Karpas-422 (cell line): ENCODE results near the gene NUDT1. TPM values are rescaled to one million over a fixed set of nuclear protein-coding genes. Genes with fewer than 3 reads are reported as not detected.
"Not testable (repeated sequence)": the region's sequence is repeated elsewhere in the genome, so short reads cannot be mapped to it uniquely, and the experiment has no call there.

ENCODE experiments used
- DNase-seq: peaks from one replicate; pipeline ENCODE4 v3.0.0-alpha.2; 2015
- H2AFZ ChIP-seq: fragments of 200-600 bp; sonication (generic); 2 replicates; pipeline ENCODE4 v1.6.1; 2014; ENCODE audit warnings: antibody characterized with exemption, low read length, mixed read lengths
- H3K27ac ChIP-seq: fragments of 200-600 bp; sonication (generic); 2 replicates; pipeline ENCODE4 v1.5.1; 2014; ENCODE audit warnings: mild to moderate bottlenecking, low read length, moderate library complexity
- H3K27me3 ChIP-seq: fragments of 200-600 bp; sonication (generic); 2 replicates; pipeline ENCODE4 v1.6.1; 2014; ENCODE audit warnings: low read length, mixed read lengths
- H3K36me3 ChIP-seq: fragments of 200-600 bp; sonication (generic); 2 replicates; pipeline ENCODE4 v1.6.1; 2014; ENCODE audit warnings: low read length, mixed read lengths; ENCODE audit not compliant: insufficient read depth
- H3K4me1 ChIP-seq: fragments of 200-600 bp; sonication (generic); 2 replicates; pipeline ENCODE4 v1.6.1; 2014; ENCODE audit warnings: mild to moderate bottlenecking, low read length, mixed read lengths
- H3K4me2 ChIP-seq: fragments of 200-600 bp; sonication (generic); 2 replicates; pipeline ENCODE4 v1.6.1; 2014; ENCODE audit warnings: low read length, low read depth, mild to moderate bottlenecking; ENCODE audit not compliant: poor library complexity, severe bottlenecking
- H3K4me3 ChIP-seq: fragments of 200-600 bp; sonication (generic); 2 replicates; pipeline ENCODE4 v1.5.1; 2014; ENCODE audit warnings: mild to moderate bottlenecking, antibody characterized with exemption, low read length, mixed read lengths
- H3K79me2 ChIP-seq: fragments of 200-600 bp; sonication (generic); 2 replicates; pipeline ENCODE4 v1.6.1; 2014; ENCODE audit warnings: mild to moderate bottlenecking, low read length, mixed read lengths
- H3K9ac ChIP-seq: fragments of 200-600 bp; sonication (generic); 2 replicates; pipeline ENCODE4 v1.6.0; 2014; ENCODE audit warnings: low read length
- H3K9me2 ChIP-seq: fragments of 200-600 bp; sonication (generic), shearing (Covaris generic); replicated peaks from 2 replicates; pipeline ENCODE4 v1.6.0; 2014; ENCODE audit warnings: mild to moderate bottlenecking, low read length, moderate library complexity; ENCODE audit not compliant: insufficient read depth
- H3K9me3 ChIP-seq: fragments of 300-700, 200-600 bp; sonication (generic); 2 replicates; pipeline ENCODE4 v1.6.1; 2014; ENCODE audit warnings: low read length, mixed read lengths
- H4K20me1 ChIP-seq: fragments of 200-600 bp; sonication (generic); 2 replicates; pipeline ENCODE4 v1.6.1; 2014; ENCODE audit warnings: mild to moderate bottlenecking, antibody characterized with exemption, low read length, low read depth; ENCODE audit not compliant: insufficient read depth
- total RNA-seq: library from RNA; depleted of rRNA; stranded (reverse); fragments of >200 nt; shearing (Covaris generic); gene quantifications from 2 replicates; pipeline ENCODE4 v1.2.3, GENCODE V29; 2014; ENCODE audit warnings: low replicate concordance

Gene NUDT1
- total RNA-seq, 1 experiment from 2014 or later = 45.3 TPM

- not testable (repeated sequence) for H4K20me1 ChIP-seq, H3K9me2 ChIP-seq, DNase-seq, H3K9ac ChIP-seq, H3K4me1 ChIP-seq, H3K9me3 ChIP-seq, H3K4me3 ChIP-seq, H2AFZ ChIP-seq, H3K79me2 ChIP-seq, H3K27me3 ChIP-seq, H3K36me3 ChIP-seq, H3K4me2 ChIP-seq, H3K27ac ChIP-seq
Observed at GRCh38 chr7:2269089-2269990, 27.3 kb downstream of the NUDT1 start.

DNA sequence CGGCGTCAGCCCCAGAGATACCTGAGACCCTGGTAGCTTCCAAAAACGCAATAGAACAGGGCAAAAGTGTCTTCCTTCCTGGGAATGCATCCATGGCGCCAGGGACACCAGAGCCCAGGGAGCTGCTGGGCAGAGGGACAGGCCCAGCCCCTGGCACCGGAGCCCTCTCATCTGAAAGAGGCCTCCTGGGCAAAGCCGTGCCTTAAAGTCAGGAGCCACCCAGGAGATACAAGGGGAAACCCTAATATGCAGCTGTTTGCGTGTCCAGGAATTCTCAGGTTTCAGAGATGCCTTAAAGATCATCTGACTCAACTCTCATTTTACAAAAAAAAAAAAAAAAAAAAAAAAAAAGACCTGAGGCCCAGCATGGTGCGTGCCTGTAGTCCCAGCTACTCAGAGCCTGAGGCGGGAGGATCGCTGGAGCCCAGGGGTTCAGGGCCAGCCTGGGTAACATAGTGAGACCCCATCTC lies 28.0 kb downstream of the NUDT1 start:
- H3K4me1 ChIP-seq = no peaks in the 10 kb centered on the region
- no peaks in the 10 kb centered on the region for H3K79me2 ChIP-seq
- H3K4me2 ChIP-seq = no peak overlapping the region
- H3K27me3 ChIP-seq = no peaks in the 10 kb centered on the region
- no peak overlapping the region for H3K9ac ChIP-seq
- no peaks in the 10 kb centered on the region for H3K9me2 ChIP-seq
- H4K20me1 ChIP-seq = no peaks in the 10 kb centered on the region
- H3K9me3 ChIP-seq = no peaks in the 10 kb centered on the region
- no peaks in the 10 kb centered on the region for H3K36me3 ChIP-seq
- no peak for DNase-seq
- no peak overlapping the region for H3K4me3 ChIP-seq
- no peak overlapping the region for H3K27ac ChIP-seq
- H2AFZ ChIP-seq = no peak overlapping the region

- no peaks in the 10 kb centered on the region for H3K27me3 ChIP-seq
- no peaks in the 10 kb centered on the region for H3K79me2 ChIP-seq
- no peaks in the 10 kb centered on the region for H3K9me2 ChIP-seq
- no peak overlapping the region for H3K4me3 ChIP-seq
- no peak for DNase-seq
- H3K9ac ChIP-seq = no peak overlapping the region
- no peaks in the 10 kb centered on the region for H3K9me3 ChIP-seq
- no peaks in the 10 kb centered on the region for H3K4me1 ChIP-seq
- H2AFZ ChIP-seq = no peak overlapping the region
- no peaks in the 10 kb centered on the region for H4K20me1 ChIP-seq
- H3K36me3 ChIP-seq = no peaks in the 10 kb centered on the region
- H3K4me2 ChIP-seq = no peak overlapping the region
- H3K27ac ChIP-seq = no peak overlapping the region
Observed at GRCh38 chr7:2270495-2270894, 28.5 kb downstream of the NUDT1 start.

DNA sequence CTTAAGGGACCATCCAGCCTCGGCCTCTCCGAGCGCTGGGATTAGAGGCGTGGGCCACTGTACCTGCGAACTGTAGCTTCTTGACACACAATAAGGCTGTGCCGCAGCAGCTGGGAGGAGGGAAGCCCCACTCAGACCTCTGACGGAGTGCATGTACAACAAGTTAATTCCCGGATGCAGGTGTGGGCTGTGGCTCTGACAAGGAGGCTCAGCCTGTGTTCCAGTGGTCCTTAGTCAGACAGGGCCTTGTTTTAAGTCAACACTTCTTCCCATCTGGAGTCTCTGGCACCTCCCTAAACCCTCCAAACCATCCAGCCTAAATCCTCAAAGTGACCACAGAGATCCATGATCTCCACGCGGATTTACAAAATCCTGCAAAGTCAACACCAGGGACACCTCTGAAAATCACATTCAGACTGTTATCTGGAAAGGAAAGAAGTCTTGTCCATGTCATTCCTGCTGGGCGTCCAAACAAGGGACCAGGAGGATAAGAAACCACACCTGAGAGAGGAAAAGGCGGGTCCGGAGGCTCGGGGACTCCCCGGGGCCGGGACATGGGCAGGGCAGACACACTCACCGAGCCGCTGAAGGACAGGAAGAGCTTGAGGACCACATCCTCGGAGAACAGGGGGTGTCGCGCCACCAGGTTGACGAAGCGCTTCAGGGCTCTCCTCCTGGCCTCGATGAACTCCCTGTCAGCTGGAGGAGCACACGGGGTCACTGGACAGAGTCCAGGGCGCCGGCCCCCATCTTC lies 29.4 kb downstream of the NUDT1 start:
- Histone ChIP-seq H3K27ac (no peak overlapping the region), H3K4me1 (no peaks in the 10 kb centered on the region), H3K9ac (no peak overlapping the region), H3K9me2 (no peaks in the 10 kb centered on the region), H3K27me3 (no peaks in the 10 kb centered on the region), H3K4me2 (no peak overlapping the region), H3K36me3 (no peaks in the 10 kb centered on the region), H4K20me1 (no peaks in the 10 kb centered on the region), H2AFZ (no peak overlapping the region), H3K9me3 (no peaks in the 10 kb centered on the region), H3K79me2 (no peaks in the 10 kb centered on the region), H3K4me3 (no peak overlapping the region)
- DNase-seq = no peak

GRCh38 chr7:2272031-2272430 lies 30.0 kb downstream of the NUDT1 start:
- DNase-seq = no peak
- Histone ChIP-seq H3K36me3 (no peaks in the 10 kb centered on the region), H3K27me3 (no peaks in the 10 kb centered on the region)

DNA sequence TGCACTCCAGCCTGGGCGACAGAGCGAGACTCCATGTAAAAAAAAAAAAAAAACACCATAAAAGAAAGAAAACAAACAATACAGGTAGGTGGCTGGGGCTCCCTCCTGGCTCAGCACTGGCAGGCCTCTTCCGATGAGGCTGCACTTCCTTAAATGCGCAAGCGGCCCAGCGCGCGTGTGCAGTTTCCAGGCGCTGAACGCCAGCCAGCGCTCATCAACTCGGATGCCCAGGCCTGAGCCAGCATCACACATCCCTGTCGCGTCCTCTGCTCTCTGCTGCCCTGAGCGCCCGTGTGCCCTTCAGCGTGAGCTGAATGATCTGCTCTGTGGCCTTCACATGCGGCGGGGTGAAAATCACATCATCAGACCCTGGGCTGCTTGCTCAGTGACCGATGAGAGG lies 31.8 kb downstream of the NUDT1 start:
- Histone ChIP-seq H3K4me3 (no peak overlapping the region), H2AFZ (no peak overlapping the region), H3K27ac (no peak overlapping the region), H3K4me1 (no peaks in the 10 kb centered on the region), H3K9me2 (no peaks in the 10 kb centered on the region), H3K9ac (no peak overlapping the region), H3K79me2 (no peaks in the 10 kb centered on the region), H3K9me3 (no peaks in the 10 kb centered on the region), H3K27me3 (no peaks in the 10 kb centered on the region), H3K36me3 (no peaks in the 10 kb centered on the region), H3K4me2 (no peak overlapping the region), H4K20me1 (no peaks in the 10 kb centered on the region)
- no peak for DNase-seq

More at GRCh38 chr7:2272031-2272430, 30.0 kb downstream of the NUDT1 start:
- H3K4me1 ChIP-seq = no peaks in the 10 kb centered on the region
- H3K9ac ChIP-seq = no peak overlapping the region
- no peaks in the 10 kb centered on the region for H3K9me2 ChIP-seq
- no peak overlapping the region for H3K4me2 ChIP-seq
- H3K79me2 ChIP-seq = no peaks in the 10 kb centered on the region
- no peaks in the 10 kb centered on the region for H4K20me1 ChIP-seq
- no peaks in the 10 kb centered on the region for H3K9me3 ChIP-seq
- no peak overlapping the region for H2AFZ ChIP-seq
- no peak overlapping the region for H3K4me3 ChIP-seq
- no peak overlapping the region for H3K27ac ChIP-seq

DNA sequence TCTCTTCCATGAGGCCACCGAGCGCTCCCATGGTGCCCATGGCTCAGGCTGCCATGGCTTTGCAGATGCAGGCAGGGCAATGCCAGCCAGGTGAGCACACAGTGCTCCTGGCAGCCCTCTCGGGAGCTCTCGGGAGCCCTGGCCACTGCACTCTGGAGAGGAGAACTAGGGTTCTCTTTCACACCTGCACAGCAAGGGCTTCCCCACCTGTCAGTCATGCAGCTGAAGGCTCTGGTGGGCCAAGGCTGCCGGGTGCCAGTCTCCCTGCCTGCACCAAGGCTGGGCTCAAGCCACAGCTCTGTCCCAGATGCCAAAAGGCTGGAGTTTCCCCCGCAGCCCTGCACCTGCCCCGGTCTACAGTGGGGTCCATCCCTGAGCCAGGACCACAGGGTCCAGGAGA lies 32.6 kb downstream of the NUDT1 start:
- no peak for DNase-seq
- no peaks in the 10 kb centered on the region for H3K9me3 ChIP-seq
- no peak overlapping the region for H3K4me2 ChIP-seq
- H3K4me3 ChIP-seq = no peak overlapping the region
- no peaks in the 10 kb centered on the region for H3K36me3 ChIP-seq
- no peaks in the 10 kb centered on the region for H4K20me1 ChIP-seq
- H3K79me2 ChIP-seq = no peaks in the 10 kb centered on the region
- H3K27me3 ChIP-seq = no peaks in the 10 kb centered on the region
- no peak overlapping the region for H3K9ac ChIP-seq
- no peaks in the 10 kb centered on the region for H3K9me2 ChIP-seq
- no peak overlapping the region for H3K27ac ChIP-seq
- no peak overlapping the region for H2AFZ ChIP-seq
- no peaks in the 10 kb centered on the region for H3K4me1 ChIP-seq

DNA sequence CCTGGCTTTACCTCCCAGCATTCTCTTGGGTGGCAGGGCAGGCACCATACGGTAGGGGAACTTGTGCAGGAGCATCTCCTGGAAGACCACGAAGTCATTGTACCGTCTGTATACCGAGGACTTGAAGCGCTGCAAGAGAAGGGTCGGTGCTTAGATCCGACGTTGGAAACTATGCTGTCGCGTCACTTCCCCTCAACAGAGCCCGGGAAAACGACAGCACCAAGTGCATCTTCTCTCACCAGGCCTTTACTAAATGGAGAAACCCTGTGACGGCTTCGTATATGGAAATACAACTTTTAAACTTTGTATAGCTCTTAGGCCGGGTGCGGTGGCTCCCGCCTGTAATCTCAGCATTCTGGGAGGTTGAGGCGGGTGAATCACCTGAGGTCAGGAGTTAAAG lies 33.1 kb downstream of the NUDT1 start:
- H2AFZ ChIP-seq = no peak overlapping the region
- H3K27ac ChIP-seq = no peak overlapping the region
- H3K27me3 ChIP-seq = no peaks in the 10 kb centered on the region
- H3K4me3 ChIP-seq = no peak overlapping the region
- H3K9me2 ChIP-seq = no peaks in the 10 kb centered on the region
- no peaks in the 10 kb centered on the region for H3K36me3 ChIP-seq
- H3K9ac ChIP-seq = no peak overlapping the region
- no peaks in the 10 kb centered on the region for H4K20me1 ChIP-seq
- no peaks in the 10 kb centered on the region for H3K9me3 ChIP-seq
- H3K4me2 ChIP-seq = no peak overlapping the region
- H3K79me2 ChIP-seq = no peaks in the 10 kb centered on the region
- no peaks in the 10 kb centered on the region for H3K4me1 ChIP-seq
- DNase-seq = no peak
